Measurements from ENCODE around the gene SDR9C7. TPM values are rescaled to one million over a fixed set of nuclear protein-coding genes. Genes with fewer than 3 reads are reported as not detected.
"Not testable (repeated sequence)": the region's sequence is repeated elsewhere in the genome, so short reads cannot be mapped to it uniquely, and the experiment has no call there.

Gene SDR9C7
- polyA plus RNA-seq, 1 donor from 2014 or later = 0.63 TPM

DNA sequence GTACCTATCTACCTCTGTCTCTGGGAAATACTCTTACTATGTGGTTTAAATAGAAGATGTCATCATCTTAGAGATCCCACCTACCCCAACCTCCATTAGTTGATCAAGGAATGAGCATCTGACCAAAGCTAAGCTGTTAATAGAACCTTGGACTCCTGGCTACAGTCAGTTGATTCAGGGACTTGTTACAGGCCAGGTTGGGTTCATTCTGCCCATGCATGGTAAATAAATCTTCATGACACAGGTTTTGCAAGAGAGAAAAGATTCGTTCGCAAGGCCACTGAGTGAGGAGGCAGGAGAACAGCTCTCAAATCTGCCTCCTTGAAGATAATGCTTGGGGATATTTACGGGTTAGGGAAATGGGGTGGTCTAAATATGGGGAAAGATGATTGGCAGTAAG is 19.5 kb downstream of the SDR9C7 start:
- no peaks in the 10 kb centered on the region for H3K27me3 ChIP-seq (ENCODE audit: insufficient read depth, low read depth, low read length)
- no peak overlapping the region for H3K4me3 ChIP-seq (ENCODE audit: low read length)
- no peaks in the 10 kb centered on the region for H3K9me3 ChIP-seq (ENCODE audit: low read length)
- H2AFZ ChIP-seq (ENCODE audit: low read depth, low read length) = no peak overlapping the region
- no peak overlapping the region for H3K27ac ChIP-seq (ENCODE audit: low read length)
- TF ChIP-seq RAD21 (conservative IDR thresholded peaks at IDR 0.05) (no peak), SMC3 (conservative IDR thresholded peaks at IDR 0.05; ENCODE audit: poor library complexity) (no peak), EP300 (conservative IDR thresholded peaks at IDR 0.05; ENCODE audit: poor library complexity, severe bottlenecking) (no peak), POLR2AphosphoS5 (IDR thresholded peaks at IDR 0.05) (no peak), TAF1 (IDR thresholded peaks at IDR 0.05; ENCODE audit: low read depth) (no peak), MXI1 (conservative IDR thresholded peaks at IDR 0.05; ENCODE audit: poor library complexity, severe bottlenecking) (no peak), EZH2 (IDR thresholded peaks at IDR 0.05; ENCODE audit: borderline replicate concordance, insufficient read depth, low read length, poor library complexity, severe bottlenecking) (no peak)
- TF ChIP-seq, protein P1, sequence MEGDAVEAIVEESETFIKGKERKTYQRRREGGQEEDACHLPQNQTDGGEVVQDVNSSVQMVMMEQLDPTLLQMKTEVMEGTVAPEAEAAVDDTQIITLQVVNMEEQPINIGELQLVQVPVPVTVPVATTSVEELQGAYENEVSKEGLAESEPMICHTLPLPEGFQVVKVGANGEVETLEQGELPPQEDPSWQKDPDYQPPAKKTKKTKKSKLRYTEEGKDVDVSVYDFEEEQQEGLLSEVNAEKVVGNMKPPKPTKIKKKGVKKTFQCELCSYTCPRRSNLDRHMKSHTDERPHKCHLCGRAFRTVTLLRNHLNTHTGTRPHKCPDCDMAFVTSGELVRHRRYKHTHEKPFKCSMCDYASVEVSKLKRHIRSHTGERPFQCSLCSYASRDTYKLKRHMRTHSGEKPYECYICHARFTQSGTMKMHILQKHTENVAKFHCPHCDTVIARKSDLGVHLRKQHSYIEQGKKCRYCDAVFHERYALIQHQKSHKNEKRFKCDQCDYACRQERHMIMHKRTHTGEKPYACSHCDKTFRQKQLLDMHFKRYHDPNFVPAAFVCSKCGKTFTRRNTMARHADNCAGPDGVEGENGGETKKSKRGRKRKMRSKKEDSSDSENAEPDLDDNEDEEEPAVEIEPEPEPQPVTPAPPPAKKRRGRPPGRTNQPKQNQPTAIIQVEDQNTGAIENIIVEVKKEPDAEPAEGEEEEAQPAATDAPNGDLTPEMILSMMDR (IDR thresholded peaks at IDR 0.05; ENCODE audit: poor library complexity, severe bottlenecking) = no peak
- TF ChIP-seq, protein P2, sequence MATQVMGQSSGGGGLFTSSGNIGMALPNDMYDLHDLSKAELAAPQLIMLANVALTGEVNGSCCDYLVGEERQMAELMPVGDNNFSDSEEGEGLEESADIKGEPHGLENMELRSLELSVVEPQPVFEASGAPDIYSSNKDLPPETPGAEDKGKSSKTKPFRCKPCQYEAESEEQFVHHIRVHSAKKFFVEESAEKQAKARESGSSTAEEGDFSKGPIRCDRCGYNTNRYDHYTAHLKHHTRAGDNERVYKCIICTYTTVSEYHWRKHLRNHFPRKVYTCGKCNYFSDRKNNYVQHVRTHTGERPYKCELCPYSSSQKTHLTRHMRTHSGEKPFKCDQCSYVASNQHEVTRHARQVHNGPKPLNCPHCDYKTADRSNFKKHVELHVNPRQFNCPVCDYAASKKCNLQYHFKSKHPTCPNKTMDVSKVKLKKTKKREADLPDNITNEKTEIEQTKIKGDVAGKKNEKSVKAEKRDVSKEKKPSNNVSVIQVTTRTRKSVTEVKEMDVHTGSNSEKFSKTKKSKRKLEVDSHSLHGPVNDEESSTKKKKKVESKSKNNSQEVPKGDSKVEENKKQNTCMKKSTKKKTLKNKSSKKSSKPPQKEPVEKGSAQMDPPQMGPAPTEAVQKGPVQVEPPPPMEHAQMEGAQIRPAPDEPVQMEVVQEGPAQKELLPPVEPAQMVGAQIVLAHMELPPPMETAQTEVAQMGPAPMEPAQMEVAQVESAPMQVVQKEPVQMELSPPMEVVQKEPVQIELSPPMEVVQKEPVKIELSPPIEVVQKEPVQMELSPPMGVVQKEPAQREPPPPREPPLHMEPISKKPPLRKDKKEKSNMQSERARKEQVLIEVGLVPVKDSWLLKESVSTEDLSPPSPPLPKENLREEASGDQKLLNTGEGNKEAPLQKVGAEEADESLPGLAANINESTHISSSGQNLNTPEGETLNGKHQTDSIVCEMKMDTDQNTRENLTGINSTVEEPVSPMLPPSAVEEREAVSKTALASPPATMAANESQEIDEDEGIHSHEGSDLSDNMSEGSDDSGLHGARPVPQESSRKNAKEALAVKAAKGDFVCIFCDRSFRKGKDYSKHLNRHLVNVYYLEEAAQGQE (IDR thresholded peaks at IDR 0.05; ENCODE audit: borderline replicate concordance) = no peak
- no peaks in the 10 kb centered on the region for H3K9me2 ChIP-seq (ENCODE audit: insufficient read depth, low read length)
- no peaks in the 10 kb centered on the region for H4K20me1 ChIP-seq (ENCODE audit: insufficient read depth)
- no peaks in the 10 kb centered on the region for H3K79me2 ChIP-seq (replicated peaks; ENCODE audit: insufficient read depth, low read length)
- H3K36me3 ChIP-seq (ENCODE audit: insufficient read depth, low read length) = no peaks in the 10 kb centered on the region
- H3K9ac ChIP-seq (ENCODE audit: low read length) = no peak overlapping the region
- no peaks in the 10 kb centered on the region for H3F3A ChIP-seq (ENCODE audit: insufficient read depth, low read length, poor library complexity, severe bottlenecking)
- no peak overlapping the region for H3K4me2 ChIP-seq (ENCODE audit: low read length)

DNA sequence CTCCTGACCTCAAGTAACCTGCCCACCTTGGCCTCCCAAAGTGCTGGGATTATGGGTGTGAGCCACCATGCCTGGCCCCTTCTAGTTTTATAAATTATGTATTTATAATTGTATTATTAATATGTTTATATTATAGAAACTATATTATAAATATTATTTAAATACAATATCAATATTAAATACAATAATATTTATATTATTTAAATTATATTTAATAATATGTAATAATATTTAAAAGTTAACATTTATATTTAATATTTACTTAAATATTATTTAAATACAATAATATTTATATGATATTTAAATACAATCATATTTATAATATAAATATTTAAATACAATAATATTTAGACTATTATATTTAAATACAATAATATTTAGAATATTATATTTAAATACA is 20.0 kb downstream of the SDR9C7 start:
- Histone ChIP-seq H4K20me1 (ENCODE audit: insufficient read depth) (no peaks in the 10 kb centered on the region), H3K36me3 (ENCODE audit: insufficient read depth, low read length) (no peaks in the 10 kb centered on the region), H3K27me3 (ENCODE audit: insufficient read depth, low read depth, low read length) (no peaks in the 10 kb centered on the region), H3K4me2 (ENCODE audit: low read length) (no peak overlapping the region), H3K27ac (ENCODE audit: low read length) (no peak overlapping the region), H3K9me2 (ENCODE audit: insufficient read depth, low read length) (no peaks in the 10 kb centered on the region), H2AFZ (ENCODE audit: low read depth, low read length) (no peak overlapping the region), H3K9ac (ENCODE audit: low read length) (no peak overlapping the region), H3K9me3 (ENCODE audit: low read length) (no peaks in the 10 kb centered on the region), H3K79me2 (replicated peaks; ENCODE audit: insufficient read depth, low read length) (no peaks in the 10 kb centered on the region), H3F3A (ENCODE audit: insufficient read depth, low read length, poor library complexity, severe bottlenecking) (no peaks in the 10 kb centered on the region), H3K4me3 (ENCODE audit: low read length) (no peak overlapping the region)
- TF ChIP-seq MXI1 (conservative IDR thresholded peaks at IDR 0.05; ENCODE audit: poor library complexity, severe bottlenecking) = no peak
- TF ChIP-seq, protein P1 (IDR thresholded peaks at IDR 0.05; ENCODE audit: poor library complexity, severe bottlenecking) = no peak
- TF ChIP-seq RAD21 (conservative IDR thresholded peaks at IDR 0.05) = no peak
- no peak for TF ChIP-seq EP300 (conservative IDR thresholded peaks at IDR 0.05; ENCODE audit: poor library complexity, severe bottlenecking)
- TF ChIP-seq EZH2 (IDR thresholded peaks at IDR 0.05; ENCODE audit: borderline replicate concordance, insufficient read depth, low read length, poor library complexity, severe bottlenecking) = no peak
- TF ChIP-seq TAF1 (IDR thresholded peaks at IDR 0.05; ENCODE audit: low read depth) = no peak
- TF ChIP-seq, protein P2 (IDR thresholded peaks at IDR 0.05; ENCODE audit: borderline replicate concordance) = no peak
- no peak for TF ChIP-seq POLR2AphosphoS5 (IDR thresholded peaks at IDR 0.05)

DNA sequence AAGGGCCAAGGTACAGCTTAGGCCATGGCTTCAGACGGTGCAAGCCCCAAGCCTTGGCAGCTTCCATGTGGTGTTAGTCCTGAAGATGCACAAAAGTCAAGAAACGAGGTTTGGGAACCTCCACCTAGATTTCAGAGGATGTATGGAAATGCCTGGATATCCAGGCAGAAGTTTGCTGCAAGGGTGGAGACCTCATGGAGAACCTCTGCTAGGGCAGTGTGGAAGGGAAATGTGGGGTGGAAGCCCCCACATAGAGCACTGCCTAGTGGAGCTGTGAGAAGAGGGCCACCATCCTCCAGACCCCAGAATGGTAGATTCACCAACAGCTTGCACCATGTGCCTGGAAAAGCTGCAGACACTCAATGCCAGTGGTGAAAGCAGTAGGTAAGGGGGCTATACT is 24.8 kb downstream of the SDR9C7 start:
- not testable (repeated sequence) for H4K20me1 ChIP-seq (ENCODE audit: insufficient read depth); H2AFZ ChIP-seq (ENCODE audit: low read depth, low read length); H3F3A ChIP-seq (ENCODE audit: insufficient read depth, low read length, poor library complexity, severe bottlenecking)

More for the DNA sequence above, 24.8 kb downstream of the SDR9C7 start:
- H3K9ac ChIP-seq (ENCODE audit: low read length); H3K27me3 ChIP-seq (ENCODE audit: insufficient read depth, low read depth, low read length); H3K27ac ChIP-seq (ENCODE audit: low read length); H3K36me3 ChIP-seq (ENCODE audit: insufficient read depth, low read length); H3K79me2 ChIP-seq (replicated peaks; ENCODE audit: insufficient read depth, low read length); H3K4me2 ChIP-seq (ENCODE audit: low read length); H3K9me2 ChIP-seq (ENCODE audit: insufficient read depth, low read length); H3K4me3 ChIP-seq (ENCODE audit: low read length); H3K9me3 ChIP-seq (ENCODE audit: low read length): not testable (repeated sequence)

Data from neural cell (in vitro differentiated cells).